ENCODE data around the gene FOXN3. TPM values are rescaled to one million over a fixed set of nuclear protein-coding genes. Genes with fewer than 3 reads are reported as not detected.
A peak's percentile ranks its signal among the peaks of the same experiment; 100 is the strongest.

Gene FOXN3
- total RNA-seq, 2 experiments from 2014 or later, result 124 to 127 TPM

GRCh38 chr14:89451229-89451628 lies 34.2 kb upstream of the FOXN3 start:
- ChIA-PET POLR2A (interaction anchor here (0.9 kb wide), 1 partner anchor 21 kb away, joined by 3 read pairs; no protein-coding TSS in a partner anchor), CTCF (interaction anchor here (0.6 kb wide), 1 partner anchor 28 kb away, joined by 3 read pairs; no protein-coding TSS in a partner anchor)
- H3K9me3 Mint-ChIP-seq, result no peaks in the 10 kb centered on the region
- intact Hi-C loops (cut with DNase I, micrococcal nuclease), result no loop called here
- no peak overlapping the region for H3K4me3 ChIP-seq (ENCODE audit: low read length)
- no peaks in the 10 kb centered on the region for H3K9me3 ChIP-seq (ENCODE audit: control insufficient read depth in 1 of 2, insufficient read depth in 1 of 2, low read length in 2 of 2)
- peaks cover 53% of the 10 kb centered on the region for H3K4me1 Mint-ChIP-seq (ENCODE audit: low read depth)
- ATAC-seq (ENCODE audit: poor library complexity) (no peak), DNase-seq (no peak)
- H3K4me3 Mint-ChIP-seq, result no peak overlapping the region
- H3K36me3 ChIP-seq (ENCODE audit: insufficient read depth, low read length), result peaks cover 8% of the 10 kb centered on the region
- H3K27me3 Mint-ChIP-seq, result no peaks in the 10 kb centered on the region
- no peaks in the 10 kb centered on the region for H3K27me3 ChIP-seq (ENCODE audit: control insufficient read depth in 1 of 2, insufficient read depth in 2 of 2, low read length in 2 of 2)
- peaks cover 22% of the 10 kb centered on the region for H3K36me3 Mint-ChIP-seq (ENCODE audit: low read depth)
- TF ChIP-seq CTCF (IDR thresholded peaks at IDR 0.05), result no peak
- no peak overlapping the region for H3K27ac ChIP-seq (ENCODE audit: low read depth in 1 of 2, low read length in 2 of 2)
- H3K4me1 ChIP-seq (ENCODE audit: insufficient read depth, low read length), result peaks cover 13% of the 10 kb centered on the region
- no peak overlapping the region for H3K27ac Mint-ChIP-seq

- peaks cover 35% of the 10 kb centered on the region for H3K4me1 ChIP-seq (ENCODE audit: insufficient read depth, low read length)
- CTCF ChIA-PET, result interaction anchor here (1.1 kb wide), 1 partner anchor 12 kb away, joined by 3 read pairs; no protein-coding TSS in a partner anchor
- DNase-seq (peak in 2 of 14 experiments; percentile 55 to 61), ATAC-seq (ENCODE audit: poor library complexity) (peak; percentile 55)
- intact Hi-C loops (cut with DNase I, micrococcal nuclease), result no loop called here
- peaks cover 86% of the 10 kb centered on the region for H3K4me1 Mint-ChIP-seq (ENCODE audit: low read depth)
- H3K27ac ChIP-seq (ENCODE audit: low read depth in 1 of 2, low read length in 2 of 2), result no peak overlapping the region
- peaks cover 6% of the 10 kb centered on the region for H3K36me3 ChIP-seq (ENCODE audit: insufficient read depth, low read length)
- no peaks in the 10 kb centered on the region for H3K9me3 ChIP-seq (ENCODE audit: control insufficient read depth in 1 of 2, insufficient read depth in 1 of 2, low read length in 2 of 2)
- H3K36me3 Mint-ChIP-seq (ENCODE audit: low read depth), result peaks cover 17% of the 10 kb centered on the region
- TF ChIP-seq CTCF (IDR thresholded peaks at IDR 0.05), result no peak
- H3K27ac Mint-ChIP-seq, result peak overlapping the region; percentile 89
- H3K9me3 Mint-ChIP-seq, result no peaks in the 10 kb centered on the region
- H3K4me3 Mint-ChIP-seq, result peak overlapping the region; percentile 76
- POLR2A ChIA-PET, result interaction anchor here (1.2 kb wide), 1 partner anchor 18 kb away, joined by 3 read pairs; no protein-coding TSS in a partner anchor
- no peaks in the 10 kb centered on the region for H3K27me3 Mint-ChIP-seq
- H3K27me3 ChIP-seq (ENCODE audit: control insufficient read depth in 1 of 2, insufficient read depth in 2 of 2, low read length in 2 of 2), result no peaks in the 10 kb centered on the region
- H3K4me3 ChIP-seq (ENCODE audit: low read length), result no peak overlapping the region
Measured at GRCh38 chr14:89447182-89447944, 30.3 kb upstream of the FOXN3 start.

GRCh38 chr14:89445273-89445973 lies 28.4 kb upstream of the FOXN3 start:
- peaks cover 16% of the 10 kb centered on the region for H3K36me3 Mint-ChIP-seq (ENCODE audit: low read depth)
- Histone ChIP-seq H3K4me3 (ENCODE audit: low read length) (no peak overlapping the region), H3K27me3 (ENCODE audit: control insufficient read depth in 1 of 2, insufficient read depth in 2 of 2, low read length in 2 of 2) (no peaks in the 10 kb centered on the region), H3K9me3 (ENCODE audit: control insufficient read depth in 1 of 2, insufficient read depth in 1 of 2, low read length in 2 of 2) (no peaks in the 10 kb centered on the region), H3K27ac (ENCODE audit: low read depth in 1 of 2, low read length in 2 of 2) (no peak overlapping the region), H3K4me1 (ENCODE audit: insufficient read depth, low read length) (peaks cover 37% of the 10 kb centered on the region), H3K36me3 (ENCODE audit: insufficient read depth, low read length) (no peaks in the 10 kb centered on the region)
- ChIA-PET POLR2A (interaction anchor here (0.5 kb wide), 2 partner anchors 81 to 182 kb away, joined by 3 to 4 read pairs; no protein-coding TSS in a partner anchor), CTCF (no interaction called here)
- TF ChIP-seq CTCF (IDR thresholded peaks at IDR 0.05), result no peak
- intact Hi-C loops (cut with DNase I, micrococcal nuclease), result no loop called here
- no peaks in the 10 kb centered on the region for H3K27me3 Mint-ChIP-seq
- peak in 3 of 14 experiments; percentile 47 to 58 (median 49) for DNase-seq
- H3K4me3 Mint-ChIP-seq, result peak overlapping the region; percentile 7
- peaks cover 89% of the 10 kb centered on the region for H3K4me1 Mint-ChIP-seq (ENCODE audit: low read depth)
- H3K9me3 Mint-ChIP-seq, result no peaks in the 10 kb centered on the region
- peak; percentile 33 for ATAC-seq (ENCODE audit: poor library complexity)
- peak overlapping the region; percentile 84 for H3K27ac Mint-ChIP-seq
